K562 (cell line): ENCODE results near the gene CDH20. TPM values are rescaled to one million over a fixed set of nuclear protein-coding genes. Genes with fewer than 3 reads are reported as not detected.

Source experiments
- ATAC-seq: fragments of 200-7000 bp; cut with Tn5 transposase; 3 replicates; pipeline ENCODE4 v1.9.1; 2020; ENCODE audit warnings: moderate library complexity
- BruUV-seq: library from RNA; stranded (reverse); fragments of 400-500 nt; replicated peaks from 2 replicates; lab custom pipeline; 2021; lab: Mats Ljungman, UMichigan
- CTCF ChIA-PET: fragments of 300-600 bp; formaldehyde crosslinking; extraction: SDS; loops from one replicate; lab custom pipeline; 2021; ENCODE audit warnings: low intra/inter-chr PET ratio; lab: Yijun Ruan, JAX
- POLR2A ChIA-PET: fragments of 300-600, 350-650 bp; sonication (Branson Sonifier 250); formaldehyde crosslinking; extraction: SDS; loops from one replicate; lab custom pipeline; 2021; ENCODE audit warnings: antibody characterized with exemption, inconsistent platforms; lab: Yijun Ruan, JAX
- DNase-seq, 4 experiments: peaks; one replicate each; pipeline versions ENCODE4 v3.0.0 to v3.0.0-alpha.2; 2011 to 2018; ENCODE audit warnings: low spot score in 3 of 4, mixed read lengths in 3 of 4; ENCODE audit errors: extremely low read depth in 1 of 4
- FAIRE-seq: peaks from 2 replicates; lab custom pipeline; 2011; peaks lifted over from hg19 to GRCh38; lab: Jason Lieb, UNC
- H2AFZ ChIP-seq: 2 replicates; pipeline ENCODE4 v1.6.0; 2011; ENCODE audit warnings: low read depth, low read length, control low read depth, inconsistent platforms
- H3K27ac ChIP-seq: fragments of 200-600 bp; 3 replicates; pipeline ENCODE4 v1.8.0; 2011; ENCODE audit warnings: low read depth, mild to moderate bottlenecking, control low read depth, inconsistent platforms, low read length, moderate library complexity, mixed read lengths; ENCODE audit errors: extremely low read depth
- H3K27me3 ChIP-seq, 2 experiments: fragments of 300-600 bp in 1 of 2; 2 replicates in 1 of 2; 3 replicates in 1 of 2; pipeline versions ENCODE4 v1.6.0 to v1.8.0; 2011; ENCODE audit warnings: inconsistent platforms in 2 of 2, low read length in 2 of 2, mild to moderate bottlenecking in 1 of 2, mixed read lengths in 1 of 2, moderate library complexity in 1 of 2; ENCODE audit not compliant: control insufficient read depth in 2 of 2, insufficient read depth in 2 of 2
- H3K36me3 ChIP-seq: fragments of 300-600 bp; 3 replicates; pipeline ENCODE4 v1.8.0; 2011; ENCODE audit warnings: mild to moderate bottlenecking, low read length, inconsistent platforms; ENCODE audit not compliant: control insufficient read depth, insufficient read depth
- H3K4me1 ChIP-seq, 2 experiments: fragments of 200-600 bp in 1 of 2; replicated peaks in 1 of 2; 2 replicates in 1 of 2; 3 replicates in 1 of 2; pipeline versions ENCODE4 v1.5.1 to v1.8.0; 2011; ENCODE audit warnings: inconsistent platforms in 2 of 2, low read length in 2 of 2, mild to moderate bottlenecking in 1 of 2, mixed read lengths in 1 of 2, moderate library complexity in 1 of 2; ENCODE audit not compliant: control insufficient read depth in 2 of 2, insufficient read depth in 2 of 2
- H3K4me2 ChIP-seq: 2 replicates; pipeline ENCODE4 v1.6.1; 2011; ENCODE audit warnings: low read length, control low read depth, inconsistent platforms, mixed read lengths; ENCODE audit not compliant: insufficient read depth
- H3K4me3 ChIP-seq: fragments of 200-600 bp; sonication (generic), shearing (Covaris generic); 2 replicates; pipeline ENCODE4 v1.5.1; 2016; ENCODE audit warnings: control low read depth, inconsistent platforms
- H3K79me2 ChIP-seq: fragments of 200-600 bp; 3 replicates; pipeline ENCODE4 v1.8.0; 2011; ENCODE audit warnings: low read length, inconsistent platforms; ENCODE audit not compliant: control insufficient read depth, insufficient read depth
- H3K9ac ChIP-seq, 2 experiments: 2 replicates each; pipeline versions ENCODE4 v1.6.0 to v1.6.1; 2011; ENCODE audit warnings: low read depth in 2 of 2, low read length in 2 of 2, control low read depth in 1 of 2, inconsistent platforms in 1 of 2, mild to moderate bottlenecking in 1 of 2, mixed read lengths in 1 of 2; ENCODE audit not compliant: insufficient read depth in 1 of 2
- H3K9me1 ChIP-seq: one replicate; pipeline ENCODE4 v1.6.0; 2011; ENCODE audit warnings: inconsistent platforms, mild to moderate bottlenecking, low read length, moderate library complexity; ENCODE audit not compliant: control insufficient read depth, insufficient read depth
- H3K9me3 ChIP-seq: replicated peaks from 2 replicates; pipeline ENCODE4 v1.5.1; 2011; ENCODE audit warnings: low read depth, low read length, inconsistent platforms; ENCODE audit not compliant: control insufficient read depth, insufficient read depth
- H4K20me1 ChIP-seq: replicated peaks from 2 replicates; pipeline ENCODE4 v1.6.1; 2011; ENCODE audit warnings: low read length, inconsistent platforms, mixed read lengths; ENCODE audit not compliant: control insufficient read depth, insufficient read depth
- EWSR1 ChIP-seq: fragments of 450-650 bp; IDR thresholded peaks from 2 replicates; pipeline ENCODE4 v1.6.1; 2018; ENCODE audit warnings: borderline replicate concordance, mild to moderate bottlenecking, low read depth, moderate library complexity; ENCODE audit not compliant: partially characterized antibody
- GATAD2A ChIP-seq: fragments of 450-650 bp; IDR thresholded peaks from 2 replicates; pipeline ENCODE4 v1.6.1; 2017
- HMG20A ChIP-seq: fragments of 450-650 bp; formaldehyde crosslinking; conservative IDR thresholded peaks from 2 replicates; pipeline ENCODE4 v1.4.0; 2020; ENCODE audit warnings: mild to moderate bottlenecking, mixed read lengths
- MAFK ChIP-seq: IDR thresholded peaks from 2 replicates; pipeline ENCODE4 v1.6.1; 2011; ENCODE audit warnings: low read length, improper control_type of control experiment
- NFATC3 ChIP-seq: fragments of 450-650 bp; IDR thresholded peaks from 2 replicates; pipeline ENCODE4 v1.6.1; 2017; ENCODE audit warnings: mild to moderate bottlenecking
- NR2C2 ChIP-seq, 2 experiments: fragments of 200-800 bp in 1 of 2; sonication (Bioruptor generic) in 1 of 2; sonication (generic) in 1 of 2; formaldehyde crosslinking in 1 of 2; IDR thresholded peaks; 2 replicates each; pipeline versions ENCODE4 v1.6.1 to v1.8.0; 2016 to 2022; ENCODE audit warnings: mild to moderate bottlenecking in 1 of 2, missing compliant biosample characterization in 1 of 2, missing genetic modification characterization in 1 of 2, missing genetic modification reagents in 1 of 2
- USF2 ChIP-seq: sonication (generic); formaldehyde crosslinking; IDR thresholded peaks from 2 replicates; pipeline ENCODE4 v1.5.0; 2020; ENCODE audit warnings: missing genetic modification reagents
- ZNF23 ChIP-seq: fragments of 250-450 bp; sonication (Bioruptor Pico); IDR thresholded peaks from 2 replicates; pipeline ENCODE4 v1.4.0; 2020; ENCODE audit warnings: mild to moderate bottlenecking
- WGBS: fragments of 100-300 bp; shearing (Covaris generic); methylation state at CpG from one replicate; pipeline ENCODE4 v1.1.6; 2016; ENCODE audit warnings: low coverage, mixed read lengths; ENCODE audit not compliant: insufficient coverage; ENCODE audit errors: missing lambda C conversion rate; 5-methylcytosine and 5-hydroxymethylcytosine counted together
- in situ Hi-C: fragments of 300-500 bp; cut with MboI; formaldehyde crosslinking; loops from 4 replicates; pipeline ENCODE4 v1.15.0; 2018; ENCODE audit warnings: inconsistent platforms, mixed read lengths
- intact Hi-C: fragments of 100-400 bp; cut with micrococcal nuclease; formaldehyde crosslinking; loops from 2 replicates; pipeline ENCODE4 v1.14.2; 2022
- polyA plus RNA-seq, 8 experiments: library from polyadenylated mRNA; depleted of rRNA in 4 of 8; stranded (reverse) in 5 of 8; unstranded in 3 of 8; fragments of >200 nt; fragmentation: Nextera tagmentation in 2 of 8; fragmentation: Illumina TruSeq in 1 of 8; extraction: Ambion mirVana in 2 of 8; extraction: Trizol in 1 of 8; gene quantifications; 2 replicates each; pipeline versions ENCODE4 v1.2.1 to v1.2.3, GENCODE V29; 2011 to 2014; ENCODE audit warnings: inconsistent platforms in 1 of 8, missing spikeins in 1 of 8
- total RNA-seq, 7 experiments: library from RNA; depleted of rRNA in 6 of 7; stranded (reverse); fragments of >200 nt in 6 of 7; fragmentation: Illumina TruSeq in 2 of 7; extraction: Trizol in 2 of 7; gene quantifications; 2 replicates each; pipeline versions ENCODE4 v1.2.1 to v1.2.3, GENCODE V29; 2011 to 2021; ENCODE audit warnings: low replicate concordance in 1 of 7
- TF ChIP-seq, protein P1 (sequence below): fragments of 250-450 bp; sonication (Bioruptor Pico); IDR thresholded peaks from 2 replicates; pipeline ENCODE4 v1.8.0; 2022; ENCODE audit warnings: inconsistent platforms, mild to moderate bottlenecking, moderate library complexity, borderline replicate concordance
- TF ChIP-seq, protein P2 (sequence below): fragments of 450-650 bp; IDR thresholded peaks from one replicate; pipeline ENCODE4 v1.6.1; 2018; ENCODE audit warnings: mild to moderate bottlenecking, moderate library complexity; ENCODE audit not compliant: partially characterized antibody
- TF ChIP-seq, protein P3 (sequence below): fragments of 450-650 bp; formaldehyde crosslinking; IDR thresholded peaks from 2 replicates; pipeline ENCODE4 v1.4.0; 2022; ENCODE audit warnings: missing genetic modification characterization

Gene CDH20
- total and polyA plus RNA-seq, 9 of the 15 experiments (the other 6 are each of a cell fraction or from before 2014, with no cell fraction given): not detected

DNA sequence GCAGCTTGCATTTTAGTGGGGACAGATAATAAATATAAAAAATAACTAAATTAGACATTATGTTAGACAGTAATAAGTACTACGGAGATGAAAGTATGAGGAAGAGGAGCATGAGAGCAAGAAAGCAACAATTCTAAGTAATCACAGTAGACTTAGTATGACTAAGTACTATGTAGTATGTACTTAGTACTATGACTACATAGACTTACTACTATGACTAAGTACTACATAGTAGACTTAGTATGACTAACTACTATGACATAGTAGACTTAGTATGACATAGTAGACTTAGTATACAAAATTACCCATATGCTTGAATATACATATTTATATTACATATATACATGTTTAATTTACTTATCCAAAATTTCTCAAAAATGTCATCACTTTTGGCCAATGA lies 29.3 kb downstream of the CDH20 start:
- Histone ChIP-seq H3K27ac (no peak overlapping the region), H3K4me3 (no peak overlapping the region), H3K27me3 (no peaks in the 10 kb centered on the region), H3K9me3 (no peaks in the 10 kb centered on the region), H2AFZ (no peak overlapping the region), H3K36me3 (no peaks in the 10 kb centered on the region), H3K79me2 (no peaks in the 10 kb centered on the region), H3K4me2 (no peak overlapping the region), H3K9ac (no peak overlapping the region), H3K9me1 (no peaks in the 10 kb centered on the region), H3K4me1 (no peaks in the 10 kb centered on the region), H4K20me1 (no peaks in the 10 kb centered on the region)
- no peak for DNase-seq
- ATAC-seq: no peak
- BruUV-seq: no TSS peak
- WGBS: 0% methylated on average over 1 of the region's 1 CpG
- ChIA-PET CTCF (no interaction called here), POLR2A (no interaction called here)
- TF ChIP-seq, protein P1, sequence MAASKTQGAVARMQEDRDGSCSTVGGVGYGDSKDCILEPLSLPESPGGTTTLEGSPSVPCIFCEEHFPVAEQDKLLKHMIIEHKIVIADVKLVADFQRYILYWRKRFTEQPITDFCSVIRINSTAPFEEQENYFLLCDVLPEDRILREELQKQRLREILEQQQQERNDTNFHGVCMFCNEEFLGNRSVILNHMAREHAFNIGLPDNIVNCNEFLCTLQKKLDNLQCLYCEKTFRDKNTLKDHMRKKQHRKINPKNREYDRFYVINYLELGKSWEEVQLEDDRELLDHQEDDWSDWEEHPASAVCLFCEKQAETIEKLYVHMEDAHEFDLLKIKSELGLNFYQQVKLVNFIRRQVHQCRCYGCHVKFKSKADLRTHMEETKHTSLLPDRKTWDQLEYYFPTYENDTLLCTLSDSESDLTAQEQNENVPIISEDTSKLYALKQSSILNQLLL (CRISPR knock-in tag): no peak
- TF ChIP-seq GATAD2A: no peak
- in situ Hi-C loops (no loop called here), intact Hi-C loops (no loop called here)
- no peak for FAIRE-seq

DNA sequence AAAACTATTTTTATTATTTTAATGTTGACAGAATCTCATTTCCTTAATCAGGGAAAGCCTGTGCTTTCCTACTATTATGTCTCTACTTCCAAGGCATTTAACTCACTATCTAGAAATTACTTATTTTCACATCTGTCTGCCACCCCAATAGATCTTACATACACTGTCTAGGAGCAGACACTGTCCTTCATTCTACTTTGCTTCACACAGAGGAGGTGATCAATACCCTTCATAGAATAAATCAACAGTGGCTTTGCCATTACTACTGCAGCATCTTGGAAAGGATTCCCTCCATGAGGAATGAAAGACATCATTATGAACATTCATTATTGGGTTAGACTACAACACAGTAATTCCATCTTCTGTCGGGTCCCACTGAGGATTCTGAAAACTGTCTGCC lies 31.7 kb downstream of the CDH20 start:
- 0% methylated on average over 1 of the region's 1 CpG for WGBS
- Histone ChIP-seq H3K4me1 (no peaks in the 10 kb centered on the region), H3K9me1 (no peaks in the 10 kb centered on the region), H2AFZ (no peak overlapping the region), H3K4me3 (no peak overlapping the region), H3K27me3 (no peaks in the 10 kb centered on the region), H4K20me1 (no peaks in the 10 kb centered on the region), H3K4me2 (no peak overlapping the region), H3K9me3 (no peaks in the 10 kb centered on the region), H3K9ac (no peak overlapping the region), H3K79me2 (no peaks in the 10 kb centered on the region), H3K36me3 (no peaks in the 10 kb centered on the region), H3K27ac (no peak overlapping the region)
- in situ Hi-C loops: no loop called here
- DNase-seq (no peak), ATAC-seq (no peak), FAIRE-seq (no peak)
- ChIA-PET POLR2A (no interaction called here), CTCF (no interaction called here)
- intact Hi-C loops: no loop called here
- no TSS peak for BruUV-seq
- TF ChIP-seq, protein P2, sequence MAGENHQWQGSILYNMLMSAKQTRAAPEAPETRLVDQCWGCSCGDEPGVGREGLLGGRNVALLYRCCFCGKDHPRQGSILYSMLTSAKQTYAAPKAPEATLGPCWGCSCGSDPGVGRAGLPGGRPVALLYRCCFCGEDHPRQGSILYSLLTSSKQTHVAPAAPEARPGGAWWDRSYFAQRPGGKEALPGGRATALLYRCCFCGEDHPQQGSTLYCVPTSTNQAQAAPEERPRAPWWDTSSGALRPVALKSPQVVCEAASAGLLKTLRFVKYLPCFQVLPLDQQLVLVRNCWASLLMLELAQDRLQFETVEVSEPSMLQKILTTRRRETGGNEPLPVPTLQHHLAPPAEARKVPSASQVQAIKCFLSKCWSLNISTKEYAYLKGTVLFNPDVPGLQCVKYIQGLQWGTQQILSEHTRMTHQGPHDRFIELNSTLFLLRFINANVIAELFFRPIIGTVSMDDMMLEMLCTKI: no peak
- TF ChIP-seq, protein P3, sequence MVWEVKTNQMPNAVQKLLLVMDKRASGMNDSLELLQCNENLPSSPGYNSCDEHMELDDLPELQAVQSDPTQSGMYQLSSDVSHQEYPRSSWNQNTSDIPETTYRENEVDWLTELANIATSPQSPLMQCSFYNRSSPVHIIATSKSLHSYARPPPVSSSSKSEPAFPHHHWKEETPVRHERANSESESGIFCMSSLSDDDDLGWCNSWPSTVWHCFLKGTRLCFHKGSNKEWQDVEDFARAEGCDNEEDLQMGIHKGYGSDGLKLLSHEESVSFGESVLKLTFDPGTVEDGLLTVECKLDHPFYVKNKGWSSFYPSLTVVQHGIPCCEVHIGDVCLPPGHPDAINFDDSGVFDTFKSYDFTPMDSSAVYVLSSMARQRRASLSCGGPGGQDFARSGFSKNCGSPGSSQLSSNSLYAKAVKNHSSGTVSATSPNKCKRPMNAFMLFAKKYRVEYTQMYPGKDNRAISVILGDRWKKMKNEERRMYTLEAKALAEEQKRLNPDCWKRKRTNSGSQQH: no peak
- no peak for TF ChIP-seq MAFK
- TF ChIP-seq NFATC3: no peak
- TF ChIP-seq HMG20A (CRISPR knock-in tag): no peak
- no peak for TF ChIP-seq EWSR1
- TF ChIP-seq ZNF23 (CRISPR knock-in tag): no peak
- no peak for TF ChIP-seq NR2C2 (CRISPR knock-in tag; IDR thresholded peaks at IDR 0.05)
- TF ChIP-seq NR2C2 (tag; IDR thresholded peaks at IDR 0.05): no peak
- no peak for TF ChIP-seq USF2 (CRISPR knock-in tag)
